Adrenal gland (tissue), 5 donors: Measurements from ENCODE around the gene CNDP1.

Source experiments
- POLR2A ChIP-seq, 2 donors: fragments of 450-650 bp; IDR thresholded peaks; one replicate each; pipeline ENCODE4 v1.6.1; 2017; ENCODE audit warnings: antibody characterized with exemption in 2 of 2, mild to moderate bottlenecking in 2 of 2, moderate library complexity in 1 of 2
- TF ChIP-seq, protein P1 (sequence below), 6 experiments: fragments of 450-650 bp in 4 of 6; fragments of 200-600 bp in 2 of 6; sonication (generic) in 1 of 6; IDR thresholded peaks; 1 replicate in 5 of 6; 2 replicates in 1 of 6; pipeline versions ENCODE4 v1.5.1 to v1.8.0; 2016 to 2021; ENCODE audit warnings: antibody characterized with exemption in 6 of 6, mild to moderate bottlenecking in 2 of 6, moderate library complexity in 1 of 6
- donor health status: DM: no; HTN: no; CAD: no.

DNA sequence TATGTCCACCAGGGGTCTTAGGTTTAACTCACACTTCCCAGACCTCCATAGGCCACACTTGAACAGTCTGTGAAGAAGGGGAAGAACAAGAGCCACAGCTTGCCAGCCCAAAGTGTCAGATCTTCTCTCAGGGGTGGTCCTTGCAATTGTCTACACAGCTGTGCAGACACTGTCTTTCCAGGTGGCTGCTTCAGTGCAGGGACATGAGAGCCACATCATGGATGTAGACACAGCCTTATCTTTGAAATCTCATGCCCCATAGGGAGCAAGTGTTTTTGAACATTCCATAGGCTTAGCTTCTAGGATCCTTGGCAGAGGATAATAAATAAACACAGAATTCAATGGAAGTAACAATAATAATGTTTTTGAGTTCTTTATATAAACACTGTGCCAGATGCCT is 70.1 kb downstream of the CNDP1 start:
- TF ChIP-seq, protein P1, sequence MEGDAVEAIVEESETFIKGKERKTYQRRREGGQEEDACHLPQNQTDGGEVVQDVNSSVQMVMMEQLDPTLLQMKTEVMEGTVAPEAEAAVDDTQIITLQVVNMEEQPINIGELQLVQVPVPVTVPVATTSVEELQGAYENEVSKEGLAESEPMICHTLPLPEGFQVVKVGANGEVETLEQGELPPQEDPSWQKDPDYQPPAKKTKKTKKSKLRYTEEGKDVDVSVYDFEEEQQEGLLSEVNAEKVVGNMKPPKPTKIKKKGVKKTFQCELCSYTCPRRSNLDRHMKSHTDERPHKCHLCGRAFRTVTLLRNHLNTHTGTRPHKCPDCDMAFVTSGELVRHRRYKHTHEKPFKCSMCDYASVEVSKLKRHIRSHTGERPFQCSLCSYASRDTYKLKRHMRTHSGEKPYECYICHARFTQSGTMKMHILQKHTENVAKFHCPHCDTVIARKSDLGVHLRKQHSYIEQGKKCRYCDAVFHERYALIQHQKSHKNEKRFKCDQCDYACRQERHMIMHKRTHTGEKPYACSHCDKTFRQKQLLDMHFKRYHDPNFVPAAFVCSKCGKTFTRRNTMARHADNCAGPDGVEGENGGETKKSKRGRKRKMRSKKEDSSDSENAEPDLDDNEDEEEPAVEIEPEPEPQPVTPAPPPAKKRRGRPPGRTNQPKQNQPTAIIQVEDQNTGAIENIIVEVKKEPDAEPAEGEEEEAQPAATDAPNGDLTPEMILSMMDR (IDR thresholded peaks at IDR 0.05), result no peak
- TF ChIP-seq POLR2A (IDR thresholded peaks at IDR 0.05), result no peak
